HS-5 (cell line): ENCODE results near the gene SAMD1.

Experiments
- DNase-seq: peaks from one replicate; pipeline ENCODE4 v3.0.0-alpha.2; 2012; ENCODE audit warnings: low read depth

Gene SAMD1

DNA sequence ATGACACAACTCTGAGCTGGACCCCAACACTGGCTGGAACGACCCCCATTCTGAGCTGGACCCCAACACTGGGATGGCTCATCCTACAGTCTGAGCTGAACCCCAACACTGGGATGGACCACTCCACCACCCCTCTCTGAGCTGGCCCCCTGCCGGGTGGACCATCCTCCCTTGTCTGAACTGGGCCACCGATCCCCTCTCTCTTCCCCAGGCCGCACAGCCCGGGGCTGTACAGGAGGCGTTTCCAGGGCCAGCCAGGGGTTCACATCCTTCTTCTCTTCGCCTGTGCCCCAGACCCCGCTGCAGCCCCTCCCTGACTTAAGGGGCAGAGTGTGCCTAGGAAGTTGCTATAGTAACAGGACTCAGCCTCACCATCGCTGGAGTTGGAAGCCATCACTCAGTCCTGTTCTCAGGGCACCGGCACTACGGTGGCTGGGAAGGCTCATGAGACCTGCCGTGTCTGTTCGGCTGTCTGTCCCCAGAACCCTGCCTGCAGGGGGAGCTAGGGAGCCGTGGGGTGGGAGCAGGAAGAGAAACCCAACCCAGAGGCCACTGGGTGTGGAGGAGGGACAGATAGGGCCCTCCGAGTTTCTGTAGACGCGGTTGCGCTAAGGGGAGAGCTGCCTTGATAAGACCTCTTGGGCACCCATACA, 23.3 kb upstream of the SAMD1 start:
- DNase-seq = no peak

DNA sequence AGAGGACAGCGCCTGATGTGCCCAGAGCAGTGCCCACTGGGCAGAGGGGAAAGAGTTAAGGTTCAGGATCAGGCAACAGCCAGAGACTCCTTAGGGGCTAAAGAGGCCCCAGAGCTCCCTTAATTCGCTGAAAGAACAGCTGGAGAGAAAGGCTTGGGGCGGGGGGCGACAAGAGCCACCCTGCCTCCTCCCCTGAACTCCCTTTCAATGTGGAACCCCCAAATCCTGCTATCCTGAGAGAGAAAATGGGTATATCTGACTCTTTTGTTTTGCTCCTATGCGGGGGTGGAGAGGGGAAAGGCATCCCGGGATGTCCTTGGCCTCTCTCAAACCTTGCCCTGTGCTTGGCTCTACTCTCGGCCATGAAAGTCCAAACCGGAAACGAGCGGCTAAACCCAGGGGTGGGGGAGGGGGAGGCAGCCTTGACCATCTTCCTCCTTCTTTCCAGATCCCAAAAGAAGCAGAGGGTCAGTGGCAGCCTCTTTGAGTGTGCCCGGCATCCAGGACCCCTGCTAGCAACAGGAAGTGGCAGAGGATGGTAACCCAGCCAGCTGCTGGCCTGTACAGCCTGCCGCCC, 22.3 kb upstream of the SAMD1 start:
- DNase-seq = no peak

DNA sequence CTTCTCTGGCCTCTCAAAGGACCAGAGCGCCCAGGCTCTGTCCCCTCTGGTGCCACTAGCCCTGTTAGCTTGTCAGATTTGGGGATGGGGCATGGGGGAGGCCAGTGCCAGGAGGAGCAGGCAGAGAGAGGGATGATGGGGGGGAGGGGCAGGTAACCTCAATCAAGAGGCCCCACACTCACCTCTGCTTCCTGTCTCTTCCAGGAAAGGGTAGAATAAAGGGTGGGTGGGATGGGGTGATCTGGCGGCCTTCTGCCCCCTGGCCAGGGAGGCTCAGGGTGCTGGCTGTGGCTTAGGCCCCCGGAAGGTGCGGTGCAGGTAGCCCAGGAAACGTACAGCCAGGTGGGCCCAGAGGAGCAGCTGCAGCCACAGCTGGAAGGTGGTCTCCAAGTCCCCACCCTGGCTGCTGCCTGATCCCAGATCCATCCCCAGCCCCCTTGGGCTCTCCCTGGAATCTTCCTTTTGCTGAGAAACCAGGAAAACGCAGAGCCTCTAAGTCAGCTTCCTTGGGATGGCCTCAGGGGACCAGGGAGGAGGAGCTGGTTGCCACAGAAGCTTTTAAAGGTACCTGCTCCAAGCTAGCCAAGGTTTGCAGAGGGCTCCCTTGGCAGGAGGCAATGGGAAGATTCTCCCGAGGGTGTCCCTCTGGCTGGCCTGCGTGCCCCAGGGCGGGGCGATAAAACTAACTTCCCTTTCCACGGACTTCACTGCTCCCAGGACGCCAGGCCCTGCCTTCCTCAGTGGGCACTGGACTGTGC, 21.7 kb upstream of the SAMD1 start:
- no peak for DNase-seq

DNA sequence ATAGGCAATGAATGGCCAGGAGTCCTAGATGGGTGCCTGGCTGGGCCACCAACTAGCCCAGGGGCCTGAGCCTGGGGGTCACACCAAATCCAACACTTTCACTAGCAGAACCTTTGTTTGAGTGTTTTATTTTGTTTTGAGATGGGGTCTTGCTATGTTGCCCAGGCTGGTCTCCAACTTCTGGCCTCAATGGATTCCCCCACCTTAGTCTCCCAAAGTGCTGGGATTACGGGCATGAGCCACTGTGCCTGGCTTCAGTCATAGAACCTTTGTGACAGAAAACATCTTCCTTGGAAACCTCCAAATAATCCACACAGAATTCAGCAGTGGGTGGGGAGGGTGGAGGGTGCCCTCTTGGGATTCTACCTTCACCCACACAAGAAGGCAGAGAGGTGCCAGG, 20.9 kb upstream of the SAMD1 start:
- no peak for DNase-seq

DNA sequence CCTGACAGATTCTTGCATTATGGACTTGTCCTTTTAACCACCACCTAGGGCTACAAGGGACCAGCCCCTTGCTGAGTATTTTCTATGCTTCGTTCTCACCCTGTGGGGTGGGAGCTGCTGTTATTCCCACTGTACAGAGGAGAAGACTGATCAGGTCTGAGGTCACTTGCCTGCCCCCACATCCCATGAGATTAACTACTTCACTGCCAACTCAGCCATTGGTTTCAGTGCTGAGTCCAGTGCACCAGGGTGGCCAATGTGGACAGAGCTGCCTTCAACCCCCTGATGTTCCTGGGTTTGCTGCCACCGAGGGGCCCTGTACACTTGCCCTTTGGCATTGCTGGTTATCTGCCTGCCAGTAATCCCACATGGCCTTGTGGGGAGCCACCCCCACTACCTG, 20.1 kb upstream of the SAMD1 start:
- DNase-seq = no peak

DNA sequence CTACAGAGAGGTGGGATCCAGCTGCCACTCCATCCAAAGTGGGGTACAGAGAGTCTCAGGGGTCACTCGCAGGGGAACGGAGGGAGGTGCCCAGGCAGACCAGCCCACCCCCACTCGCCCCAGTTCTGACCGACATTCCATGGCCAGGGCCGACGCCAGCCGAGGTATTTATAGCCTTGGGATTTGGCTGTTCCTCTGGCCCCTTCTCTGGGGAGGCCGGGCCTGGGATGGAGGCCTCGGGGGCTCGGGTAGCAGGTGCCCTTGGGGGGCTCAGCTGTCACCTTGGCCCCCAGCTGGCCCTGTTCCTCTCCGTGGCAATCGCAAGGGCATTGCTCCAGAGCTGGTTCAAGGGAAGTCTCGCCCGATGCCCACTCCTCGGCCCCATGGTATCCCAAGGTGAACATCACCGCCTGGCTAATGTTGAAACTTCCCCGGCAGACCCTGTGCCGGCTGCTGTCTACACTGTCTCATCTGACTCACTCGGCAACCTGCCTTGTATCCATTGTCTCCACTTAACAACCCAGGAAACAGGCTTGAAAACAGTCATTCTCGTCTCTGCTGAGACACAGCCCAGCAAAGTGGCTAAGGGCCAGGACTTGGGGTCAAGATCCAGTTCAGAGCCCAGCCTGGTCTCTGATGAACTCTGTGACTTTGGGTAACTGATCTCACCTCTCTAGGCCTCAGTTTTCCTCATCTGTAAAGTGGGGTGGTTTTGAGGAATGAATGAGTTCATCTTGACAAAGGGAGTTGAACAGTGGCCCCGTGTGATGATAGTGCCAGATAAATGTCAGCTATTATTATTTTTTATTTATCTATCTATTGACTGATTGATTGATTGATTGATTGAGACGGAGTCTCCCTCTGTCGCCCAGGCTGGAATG, 17.3 kb upstream of the SAMD1 start:
- no peak for DNase-seq

DNA sequence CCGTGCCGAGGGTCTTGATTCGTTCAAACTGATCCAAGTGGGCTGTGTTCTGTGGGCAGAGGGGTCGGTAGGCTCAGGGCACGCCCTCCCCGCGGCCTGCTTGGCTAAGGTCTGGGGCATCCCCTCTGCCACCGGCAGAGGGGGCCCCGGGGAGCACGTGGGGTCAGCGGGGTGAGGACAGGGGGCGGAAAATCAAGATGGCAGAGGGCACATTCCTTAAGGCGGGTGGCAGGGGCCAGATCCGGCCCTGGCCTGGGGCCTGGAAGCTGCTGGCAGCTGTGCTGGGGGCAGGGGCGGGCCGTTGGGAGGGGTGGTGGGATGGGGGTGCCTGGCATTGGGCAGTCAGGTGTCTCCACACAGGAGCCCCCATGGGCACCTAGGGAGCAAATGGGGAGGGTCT, 16.3 kb upstream of the SAMD1 start:
- DNase-seq = no peak

DNA sequence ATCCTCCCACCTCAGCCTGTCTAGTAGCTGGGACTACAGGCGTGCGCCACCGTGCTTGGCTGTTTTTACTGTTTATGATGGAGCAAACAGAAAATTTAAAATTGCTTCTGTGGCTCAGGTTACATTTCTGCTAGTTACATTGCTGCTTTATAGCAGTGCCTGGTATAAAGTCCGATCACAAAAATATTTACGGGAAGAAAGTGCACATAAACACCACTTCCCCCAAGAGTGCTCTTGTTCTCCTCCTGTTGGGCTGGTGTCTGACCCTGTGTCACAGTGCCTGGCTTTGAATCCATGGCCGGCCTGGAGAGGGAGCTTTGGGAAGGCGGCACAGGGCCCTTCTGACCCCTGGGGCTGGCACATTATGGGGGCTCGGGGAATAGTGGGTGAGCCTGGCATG, 15.1 kb upstream of the SAMD1 start:
- no peak for DNase-seq

DNA sequence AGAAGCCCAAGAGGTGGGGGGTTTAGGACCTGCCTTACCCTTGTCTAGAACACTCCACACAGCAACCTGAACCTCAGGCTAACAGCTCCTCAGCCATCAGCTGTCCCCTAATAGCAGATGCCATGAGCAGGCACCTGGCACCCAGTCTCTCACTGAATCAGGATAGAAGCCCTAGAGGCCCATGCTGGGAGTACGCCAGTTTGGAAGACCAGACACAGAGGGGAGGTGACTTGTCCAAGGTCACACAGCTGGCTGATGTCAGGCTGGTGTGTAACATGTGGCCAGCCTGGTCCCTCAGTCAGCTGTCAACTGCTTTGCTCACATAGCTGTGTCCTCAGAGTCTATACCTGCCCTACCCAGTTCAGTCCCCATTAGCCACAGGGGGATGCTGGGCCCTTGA, 12.8 kb upstream of the SAMD1 start:
- DNase-seq = no peak

DNA sequence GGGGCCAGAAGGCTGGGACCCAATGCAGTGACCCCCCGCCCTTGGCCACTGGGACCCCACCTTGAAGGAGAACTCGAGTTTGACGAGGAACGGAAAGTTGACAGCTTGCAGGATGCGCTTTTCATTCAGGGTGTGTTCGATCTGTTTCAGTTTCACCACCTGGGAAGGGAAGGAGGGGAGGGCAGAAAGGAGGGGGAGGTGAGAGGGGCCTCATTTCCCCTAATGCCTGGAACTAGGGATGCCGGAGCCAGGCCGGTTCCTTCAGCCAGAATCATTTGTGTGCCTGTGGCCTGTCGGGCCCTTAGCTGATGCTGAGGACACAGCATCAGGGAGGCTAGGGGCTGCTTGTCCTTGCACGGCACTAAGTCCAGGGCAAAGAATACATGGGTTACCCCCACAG, 12.2 kb upstream of the SAMD1 start:
- no peak for DNase-seq

DNA sequence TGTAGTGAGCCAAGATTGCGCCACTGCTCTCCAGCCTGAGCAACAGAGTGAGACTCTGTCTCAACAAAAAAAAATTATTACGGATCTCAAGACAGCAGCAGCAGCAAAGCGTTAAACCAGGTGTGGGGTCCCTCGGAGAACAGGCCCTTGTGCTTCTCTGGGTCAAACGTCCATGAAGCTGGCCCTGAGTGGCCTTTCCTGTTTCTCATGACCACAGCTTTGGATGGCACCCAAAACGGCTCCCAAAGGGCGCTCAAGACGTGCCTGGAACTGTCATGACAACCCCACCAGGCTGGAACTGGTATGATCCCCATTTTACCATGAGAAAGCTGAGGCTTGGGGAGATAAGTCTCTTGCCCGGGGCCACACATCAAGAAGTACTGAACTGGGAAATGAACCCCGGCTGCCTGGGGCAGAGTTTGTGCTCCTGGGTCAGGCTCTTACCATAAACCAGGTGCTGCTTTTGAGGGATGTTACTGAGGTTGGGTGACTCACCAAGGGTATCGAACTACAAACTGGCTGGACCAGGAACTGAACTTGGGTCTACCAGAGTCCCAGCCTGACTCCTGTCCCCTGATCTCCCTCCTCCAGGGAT, 11.6 kb upstream of the SAMD1 start:
- no peak for DNase-seq

DNA sequence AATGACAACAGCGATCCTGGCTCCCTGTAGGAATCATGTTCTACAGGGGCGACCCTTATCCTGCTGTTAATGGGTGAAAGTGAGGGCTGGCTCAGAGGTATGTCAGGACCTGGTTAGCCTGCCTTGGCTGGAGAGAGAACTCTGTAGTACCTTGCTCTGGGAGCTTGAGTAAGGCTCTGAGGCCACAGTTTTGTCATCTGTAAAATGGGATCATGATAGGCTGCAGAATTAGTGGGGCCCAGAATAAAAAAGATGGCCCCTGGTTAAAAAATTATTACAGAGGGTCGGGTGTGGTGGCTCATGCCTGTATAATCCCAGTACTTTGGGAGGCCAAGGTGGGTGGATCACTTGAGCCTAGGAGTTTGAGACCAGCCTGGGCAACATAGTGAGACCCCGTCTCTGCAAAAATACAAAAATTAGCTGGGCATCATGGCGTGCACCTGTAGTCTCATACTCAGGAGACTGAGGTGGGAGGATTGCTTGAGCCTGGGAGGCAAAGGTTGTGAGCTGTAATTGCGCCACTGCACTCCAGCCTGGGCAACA, 10.5 kb upstream of the SAMD1 start:
- no peak for DNase-seq

DNA sequence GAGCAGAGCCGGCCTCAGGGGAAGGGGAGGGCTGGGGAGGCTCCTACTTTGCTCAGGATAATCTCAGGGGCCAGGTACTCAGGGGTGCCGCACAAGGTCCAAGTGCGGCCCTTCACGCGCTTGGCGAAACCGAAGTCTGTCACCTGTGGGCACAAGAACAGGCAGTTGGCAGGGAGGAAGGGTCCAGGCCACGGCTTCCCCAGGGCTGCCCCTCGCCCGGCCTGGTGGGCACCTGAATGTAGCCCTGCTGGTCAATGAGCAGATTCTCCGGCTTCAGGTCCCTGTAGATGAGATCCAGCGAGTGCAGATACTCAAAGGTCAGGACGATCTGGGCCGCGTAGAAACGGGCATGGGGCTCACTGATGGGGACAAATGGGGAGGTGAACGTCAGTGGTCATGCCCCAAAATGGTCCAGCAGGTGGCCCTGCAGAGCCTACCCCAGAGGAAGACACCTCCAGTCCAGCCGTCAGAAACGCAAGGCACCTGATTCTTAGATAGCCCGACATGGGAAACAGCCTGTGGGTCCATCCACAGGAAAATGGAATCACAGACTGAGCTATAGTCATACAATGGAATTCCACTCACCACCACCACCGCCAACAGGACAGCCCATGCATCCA, 7.1 kb upstream of the SAMD1 start:
- DNase-seq = no peak

DNA sequence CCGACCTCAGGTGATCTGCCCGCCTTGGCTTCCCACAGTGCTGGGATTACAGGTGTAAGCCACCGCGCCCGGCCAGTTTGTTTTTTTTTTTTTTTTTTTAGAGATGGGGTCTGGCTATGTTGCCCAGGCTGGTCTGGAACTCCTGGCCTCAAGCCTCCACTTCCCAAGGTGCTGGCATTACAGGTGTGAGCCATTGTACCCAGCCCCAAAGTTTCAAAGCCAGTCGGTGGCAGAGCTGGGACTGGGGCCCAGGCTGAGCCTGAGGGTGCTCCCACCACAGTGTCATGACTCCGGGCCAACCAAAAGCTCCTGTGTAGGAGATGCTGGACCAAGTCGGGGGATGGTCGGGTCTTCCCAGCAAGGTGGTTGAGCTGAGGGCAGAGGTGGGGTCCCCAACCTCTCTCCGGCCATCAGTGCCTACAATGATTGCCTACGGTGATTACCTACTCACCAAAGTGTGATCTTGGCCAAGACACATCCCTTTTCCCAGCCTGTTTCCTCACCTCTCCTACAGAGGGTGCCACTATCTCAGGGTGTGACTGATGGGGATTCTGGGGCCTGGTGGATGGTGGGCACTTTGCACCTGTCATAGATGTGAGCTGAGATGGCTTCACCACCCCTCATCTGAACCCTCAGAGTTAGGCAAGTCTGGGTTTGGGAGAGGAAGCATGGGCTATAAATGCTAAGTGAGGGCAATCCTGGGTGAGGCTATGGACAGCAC, 5.9 kb upstream of the SAMD1 start:
- no peak for DNase-seq

DNA sequence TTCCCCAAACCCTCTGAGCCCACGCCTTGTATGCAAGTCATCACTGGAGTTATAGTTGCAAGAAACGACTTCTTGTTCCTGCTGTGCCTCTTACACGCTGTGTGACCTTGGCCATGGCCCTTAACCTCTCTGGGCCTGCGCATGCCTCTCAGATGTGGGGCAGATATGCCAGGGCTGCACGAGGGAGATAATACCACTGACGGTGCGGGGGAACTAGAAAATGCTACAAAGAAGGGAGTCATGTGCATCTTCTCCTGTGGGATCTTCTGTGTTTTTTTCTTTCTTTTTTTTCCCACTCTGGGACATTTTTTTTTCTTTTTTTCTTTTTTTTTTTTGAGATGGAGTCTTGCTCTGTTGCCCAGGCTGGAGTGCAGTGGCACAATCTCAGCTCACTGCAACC, 4.3 kb upstream of the SAMD1 start:
- no peak for DNase-seq

DNA sequence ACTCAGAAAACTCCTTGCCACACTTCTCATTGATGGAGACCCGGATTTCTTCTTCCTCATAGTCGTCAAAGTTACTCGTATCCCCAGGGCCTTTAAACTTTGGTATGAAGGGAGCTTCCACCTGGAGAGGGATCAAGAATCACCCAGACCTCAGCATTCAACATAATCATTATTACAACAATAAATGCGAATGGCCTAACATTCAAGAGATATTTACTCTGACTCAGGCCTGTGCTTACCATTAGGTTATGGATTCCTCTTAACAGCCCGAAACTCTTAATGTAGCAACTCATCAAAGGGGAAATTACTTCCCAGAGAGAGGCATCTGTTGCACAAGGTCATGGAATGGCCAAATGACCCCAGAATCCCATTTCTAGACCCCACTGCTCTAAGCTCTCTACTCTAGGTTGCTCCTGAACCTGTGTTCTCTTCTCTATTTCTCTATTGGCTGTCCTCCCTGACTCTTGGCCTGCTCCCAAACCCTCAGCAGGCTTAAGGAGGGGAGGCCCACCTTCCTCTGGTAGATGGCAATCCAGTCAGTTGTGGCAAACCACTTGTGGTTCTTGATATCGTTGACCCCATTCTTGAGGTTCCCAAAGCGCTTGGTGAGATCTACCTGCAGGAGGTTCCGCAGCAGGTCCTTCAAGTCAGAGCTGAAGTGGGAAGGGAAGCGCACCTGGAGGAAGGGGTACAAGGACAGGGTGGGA, 2.7 kb upstream of the SAMD1 start:
- no peak for DNase-seq

DNA sequence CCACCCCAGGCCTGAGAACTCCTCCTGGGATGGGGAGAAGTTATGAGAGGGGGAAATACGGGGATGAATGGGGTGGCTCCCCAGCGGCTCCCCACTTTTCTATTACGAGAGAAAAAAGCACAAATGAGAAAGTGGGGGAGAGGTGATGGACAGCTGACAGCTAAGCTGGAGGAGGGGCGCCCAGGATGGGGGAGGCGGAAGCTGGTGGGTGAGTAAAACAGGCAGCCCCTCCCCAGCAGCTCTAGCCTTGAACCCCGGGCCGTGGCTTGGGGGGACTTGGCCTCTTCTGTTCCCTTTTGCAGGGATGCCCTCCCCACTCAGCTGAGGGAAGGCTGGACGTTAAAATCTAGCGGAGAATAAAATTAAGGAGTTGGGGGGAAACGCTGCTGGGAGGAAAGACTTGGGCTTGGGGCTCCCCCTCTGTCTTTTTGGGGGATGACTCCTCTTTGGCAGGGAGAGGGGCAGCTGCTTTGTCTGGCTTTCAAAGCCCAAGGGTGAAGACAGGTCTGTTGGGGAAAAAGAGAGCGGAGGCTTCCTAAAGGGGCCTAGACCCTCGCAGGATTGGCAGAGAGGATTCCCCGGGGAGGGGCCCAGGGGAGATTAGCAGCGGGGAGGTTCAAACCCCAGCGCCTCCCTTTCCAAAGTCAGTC, 1.4 kb upstream of the SAMD1 start:
- no peak for DNase-seq

DNA sequence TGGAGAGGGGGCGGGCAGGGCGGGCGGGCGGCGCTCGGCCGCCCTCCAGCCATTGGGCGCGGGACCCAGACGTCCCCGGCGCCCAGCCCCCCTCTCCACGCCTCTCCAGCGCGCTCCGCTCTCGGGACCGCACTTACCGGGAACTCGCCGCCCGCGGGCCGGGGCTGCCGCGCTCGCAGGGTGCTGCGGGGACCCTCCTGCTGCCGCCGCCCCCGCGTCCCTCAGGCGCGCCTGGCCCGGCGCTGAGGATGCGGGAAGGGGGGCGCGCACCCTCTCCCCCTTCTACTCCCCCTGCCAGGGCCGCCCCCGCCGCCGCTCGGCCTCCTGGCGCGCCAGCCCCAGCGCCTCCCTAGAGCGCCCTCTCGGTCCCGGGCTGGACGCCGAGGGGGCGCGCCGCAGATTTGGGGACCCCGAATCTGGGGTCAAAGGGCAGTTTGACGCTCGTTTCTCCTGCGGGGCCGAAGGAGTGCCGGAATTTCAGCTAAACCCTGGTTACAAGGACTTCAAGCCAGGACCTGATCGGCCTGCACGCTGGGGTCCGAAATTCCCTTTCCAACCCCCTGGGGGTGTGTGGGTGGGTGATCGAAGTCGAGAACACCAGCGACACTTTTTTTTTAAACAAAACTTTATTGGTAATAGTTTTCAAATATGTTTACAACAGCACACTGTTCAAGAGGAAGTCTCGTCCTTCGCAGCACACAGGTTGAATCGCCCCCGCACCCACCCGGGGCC, 696 bp upstream of the SAMD1 start:
- DNase-seq = peak; percentile 46
